BJ (cell line): ENCODE measurements around the gene TMEM145. TPM values are rescaled to one million over a fixed set of nuclear protein-coding genes. Genes with fewer than 3 reads are reported as not detected.
A peak's percentile ranks its signal among the peaks of the same experiment; 100 is the strongest.

Source experiments
- CTCF ChIA-PET: fragments of 350-600 bp; formaldehyde crosslinking; extraction: SDS; loops from one replicate; lab custom pipeline; 2021; ENCODE audit warnings: antibody characterized with exemption, inconsistent platforms; lab: Yijun Ruan, JAX
- POLR2A ChIA-PET: fragments of 300-600 bp; sonication (Branson Sonifier 250); formaldehyde crosslinking; extraction: SDS; loops from one replicate; lab custom pipeline; 2021; ENCODE audit warnings: antibody characterized with exemption; lab: Charles Lee
- DNase-seq: peaks from one replicate; pipeline ENCODE4 v3.0.0-alpha.2; 2011; ENCODE audit warnings: low read depth
- H3K27me3 ChIP-seq: 2 replicates; pipeline ENCODE4 v1.6.0; 2011; ENCODE audit warnings: low read length; ENCODE audit not compliant: control insufficient read depth, insufficient read depth
- H3K36me3 ChIP-seq: 2 replicates; pipeline ENCODE4 v1.5.1; 2011; ENCODE audit warnings: low read length; ENCODE audit not compliant: control insufficient read depth, insufficient read depth
- H3K4me3 ChIP-seq: 2 replicates; pipeline ENCODE4 v1.5.1; 2011; ENCODE audit warnings: low read depth, mild to moderate bottlenecking, control low read depth, low read length
- polyA plus RNA-seq: library from polyadenylated mRNA; depleted of rRNA; stranded (reverse); fragments of >200 nt; gene quantifications from 2 replicates; pipeline ENCODE4 v1.2.3, GENCODE V29; 2011
- TF ChIP-seq, protein P1 (sequence below): IDR thresholded peaks from 2 replicates; pipeline ENCODE4 v1.5.1; 2011; ENCODE audit warnings: low read depth, mild to moderate bottlenecking, control low read depth, inconsistent platforms, low read length, moderate library complexity; ENCODE audit not compliant: insufficient read depth

TMEM145 gene
- polyA plus RNA-seq, 1 experiment = 0.07 TPM

- TF ChIP-seq, protein P1, sequence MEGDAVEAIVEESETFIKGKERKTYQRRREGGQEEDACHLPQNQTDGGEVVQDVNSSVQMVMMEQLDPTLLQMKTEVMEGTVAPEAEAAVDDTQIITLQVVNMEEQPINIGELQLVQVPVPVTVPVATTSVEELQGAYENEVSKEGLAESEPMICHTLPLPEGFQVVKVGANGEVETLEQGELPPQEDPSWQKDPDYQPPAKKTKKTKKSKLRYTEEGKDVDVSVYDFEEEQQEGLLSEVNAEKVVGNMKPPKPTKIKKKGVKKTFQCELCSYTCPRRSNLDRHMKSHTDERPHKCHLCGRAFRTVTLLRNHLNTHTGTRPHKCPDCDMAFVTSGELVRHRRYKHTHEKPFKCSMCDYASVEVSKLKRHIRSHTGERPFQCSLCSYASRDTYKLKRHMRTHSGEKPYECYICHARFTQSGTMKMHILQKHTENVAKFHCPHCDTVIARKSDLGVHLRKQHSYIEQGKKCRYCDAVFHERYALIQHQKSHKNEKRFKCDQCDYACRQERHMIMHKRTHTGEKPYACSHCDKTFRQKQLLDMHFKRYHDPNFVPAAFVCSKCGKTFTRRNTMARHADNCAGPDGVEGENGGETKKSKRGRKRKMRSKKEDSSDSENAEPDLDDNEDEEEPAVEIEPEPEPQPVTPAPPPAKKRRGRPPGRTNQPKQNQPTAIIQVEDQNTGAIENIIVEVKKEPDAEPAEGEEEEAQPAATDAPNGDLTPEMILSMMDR = no peak
- CTCF ChIA-PET = interaction anchor here (0.8 to 3.7 kb wide), 4 partner anchors 10 to 81 kb away, joined by 4 to 17 read pairs (median 5); partner anchors contain the start of gene GSK3A
- DNase-seq = no peak
- POLR2A ChIA-PET = no interaction called here
- peaks cover 22% of the 10 kb centered on the region for H3K27me3 ChIP-seq
- no peaks in the 10 kb centered on the region for H3K36me3 ChIP-seq
- H3K4me3 ChIP-seq = no peak overlapping the region
Observed at GRCh38 chr19:42323852-42324654, 10.9 kb downstream of the TMEM145 start.

GRCh38 chr19:42324655-42325307 is 11.7 kb downstream of the TMEM145 start:
- POLR2A ChIA-PET = no interaction called here
- DNase-seq = no peak
- peaks cover 22% of the 10 kb centered on the region for H3K27me3 ChIP-seq
- H3K36me3 ChIP-seq = no peaks in the 10 kb centered on the region
- H3K4me3 ChIP-seq = 0 out of 2 replicates have a peak overlapping the region, but pooled peaks have one; percentile 4
- TF ChIP-seq, protein P1 = no peak
- CTCF ChIA-PET = interaction anchor here (3.7 kb wide), 1 partner anchor 79 kb away, joined by 17 read pairs; no protein-coding TSS in a partner anchor

DNA sequence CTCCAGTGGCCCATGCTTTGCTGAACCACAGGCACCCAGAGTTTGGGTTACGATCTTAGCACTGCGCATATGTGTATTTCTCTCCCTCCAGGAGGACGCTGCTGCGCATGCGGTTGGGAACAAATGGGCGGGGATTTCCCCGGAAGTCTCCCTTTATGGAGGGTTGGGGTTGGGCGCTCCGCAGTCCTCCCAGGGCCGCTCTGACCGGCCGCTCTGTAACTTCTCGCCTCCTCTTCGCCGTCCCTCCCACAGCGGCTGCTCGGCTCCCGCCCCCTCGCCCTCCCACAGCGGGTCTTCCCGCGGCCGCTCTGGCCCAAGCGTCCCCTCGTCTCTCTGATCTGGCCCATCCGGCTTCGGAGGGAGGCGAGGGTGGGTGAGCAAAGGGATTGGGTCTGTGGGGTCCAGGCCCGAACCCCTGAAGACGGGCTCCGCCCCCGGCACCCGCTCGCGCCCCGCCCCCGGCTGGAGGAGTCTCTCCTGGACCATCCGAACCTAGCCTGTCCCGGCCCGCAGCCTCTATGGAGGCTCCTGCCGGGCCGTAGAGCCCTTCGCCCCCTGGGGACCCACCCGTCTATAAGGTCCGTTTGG is 12.3 kb downstream of the TMEM145 start, which contains the start of gene MEGF8:
Gene MEGF8, plus strand, starts transcription at position 328 of the 588 bp plus-strand sequence. CDS start 609 bp downstream, outside the sequence.
- TF ChIP-seq, protein P1 = peak; percentile 94
- DNase-seq = peak; percentile 95
- CTCF ChIA-PET = no interaction called here
- H3K27me3 ChIP-seq = peaks cover 19% of the 10 kb centered on the region
- no peaks in the 10 kb centered on the region for H3K36me3 ChIP-seq
- POLR2A ChIA-PET = no interaction called here
- H3K4me3 ChIP-seq = peak within 1 kb of the TSS; percentile 88

DNA sequence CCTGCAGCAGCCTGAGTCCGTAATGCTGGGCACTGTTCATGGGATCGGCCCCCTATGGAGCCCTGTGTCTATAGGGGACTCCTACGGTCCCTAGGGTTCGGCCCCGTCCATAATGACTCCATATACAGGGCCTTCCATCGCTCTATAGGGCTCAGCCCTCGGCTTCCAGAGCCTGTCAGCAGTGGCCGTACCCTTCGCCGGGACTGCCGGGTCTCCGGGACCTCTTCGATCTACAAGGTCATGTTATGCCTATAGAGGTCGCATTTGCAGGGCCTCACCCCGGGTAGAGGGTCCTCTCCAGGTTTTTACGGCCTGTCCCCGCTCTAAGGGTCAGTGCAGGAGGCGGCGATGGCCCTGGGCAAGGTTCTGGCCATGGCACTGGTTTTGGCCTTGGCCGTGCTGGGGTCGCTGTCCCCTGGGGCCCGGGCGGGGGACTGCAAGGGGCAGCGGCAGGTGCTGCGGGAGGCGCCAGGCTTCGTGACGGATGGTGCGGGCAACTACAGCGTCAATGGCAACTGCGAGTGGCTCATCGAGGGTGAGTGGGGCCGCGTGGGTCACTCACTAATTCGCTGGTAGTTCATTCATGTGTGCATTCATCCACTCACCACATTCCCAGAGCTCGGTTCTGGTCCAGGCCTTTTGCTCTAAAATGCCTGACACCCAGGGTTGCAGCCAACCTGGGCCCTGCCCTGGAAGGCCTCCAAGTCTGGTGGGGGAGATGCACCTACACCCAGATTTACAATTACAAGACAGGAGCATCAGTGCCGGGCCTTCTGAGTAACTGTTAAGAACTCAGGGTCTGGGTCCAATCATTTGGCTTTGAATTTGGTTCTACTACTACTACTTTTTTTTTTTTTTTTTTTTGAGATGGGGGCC is 13.0 kb downstream of the TMEM145 start:
- POLR2A ChIA-PET = no interaction called here
- Histone ChIP-seq H3K36me3 (no peaks in the 10 kb centered on the region), H3K27me3 (peaks cover 19% of the 10 kb centered on the region), H3K4me3 (peak overlapping the region; percentile 88)
- CTCF ChIA-PET = interaction anchor here (0.7 kb wide), 1 partner anchor 48 kb away, joined by 3 read pairs; no protein-coding TSS in a partner anchor
- TF ChIP-seq, protein P1 = peak; percentile 23; the same call in 1 of the 2 replicates
- no peak for DNase-seq
